CD14-positive monocyte (primary cell): Measurements from ENCODE around the gene SLC6A11. TPM values are rescaled to one million over a fixed set of nuclear protein-coding genes. Genes with fewer than 3 reads are reported as not detected.

Experiments
- DNase-seq, 3 donors: peaks; one replicate each; pipeline ENCODE4 v3.0.0-alpha.2; 2011 to 2022
- H2AFZ ChIP-seq: 2 replicates; pipeline ENCODE4 v1.6.0; 2012; ENCODE audit warnings: mild to moderate bottlenecking, low read depth, low read length, inconsistent platforms; ENCODE audit not compliant: insufficient read depth, poor library complexity, severe bottlenecking
- H3K27ac ChIP-seq, 2 donors: 1 replicate in 1 of 2; 2 replicates in 1 of 2; pipeline ENCODE4 v1.5.1; 2012 to 2013; ENCODE audit warnings: low read length in 2 of 2, control low read depth in 1 of 2, inconsistent platforms in 1 of 2, low read depth in 1 of 2, mild to moderate bottlenecking in 1 of 2
- H3K27me3 ChIP-seq, 2 donors: one replicate each; pipeline versions ENCODE4 v1.6.0 to v1.6.1; 2011 to 2013; ENCODE audit warnings: low read length in 2 of 2; ENCODE audit not compliant: control insufficient read depth in 2 of 2, insufficient read depth in 2 of 2
- H3K36me3 ChIP-seq, 2 donors: replicated peaks in 1 of 2; 1 replicate in 1 of 2; 2 replicates in 1 of 2; pipeline versions ENCODE4 v1.5.1 to v1.6.1; 2012 to 2013; ENCODE audit warnings: low read length in 2 of 2, control low read depth in 1 of 2, inconsistent platforms in 1 of 2, mild to moderate bottlenecking in 1 of 2; ENCODE audit not compliant: insufficient read depth in 2 of 2, control insufficient read depth in 1 of 2
- H3K4me1 ChIP-seq, 2 donors: 1 replicate in 1 of 2; 2 replicates in 1 of 2; pipeline versions ENCODE4 v1.5.1 to v1.6.1; 2012 to 2013; ENCODE audit warnings: low read length in 2 of 2, control low read depth in 1 of 2, inconsistent platforms in 1 of 2, mild to moderate bottlenecking in 1 of 2, moderate library complexity in 1 of 2; ENCODE audit not compliant: insufficient read depth in 2 of 2, control insufficient read depth in 1 of 2
- H3K4me2 ChIP-seq: replicated peaks from 2 replicates; pipeline ENCODE3; 2012; ENCODE audit warnings: low read length, moderate library complexity, mild to moderate bottlenecking; ENCODE audit not compliant: poor library complexity, severe bottlenecking; ENCODE audit errors: extremely low read depth
- H3K4me3 ChIP-seq, 3 experiments: fragments of 200-600 bp in 1 of 3; sonication (generic) in 1 of 3; replicated peaks in 1 of 3; 1 replicate in 2 of 3; 2 replicates in 1 of 3; pipeline ENCODE4 v1.5.1; 2011 to 2013; ENCODE audit warnings: low read length in 3 of 3, mild to moderate bottlenecking in 3 of 3, control low read depth in 2 of 3, low read depth in 2 of 3, inconsistent platforms in 1 of 3, moderate library complexity in 1 of 3
- H3K79me2 ChIP-seq: 2 replicates; pipeline ENCODE4 v1.6.0; 2012; ENCODE audit warnings: mild to moderate bottlenecking, control low read depth, inconsistent platforms, low read length, moderate library complexity; ENCODE audit not compliant: insufficient read depth
- H3K9ac ChIP-seq: 2 replicates; pipeline ENCODE4 v1.6.0; 2017; ENCODE audit warnings: low read length, mild to moderate bottlenecking; ENCODE audit not compliant: insufficient read depth, poor library complexity, severe bottlenecking
- H3K9me3 ChIP-seq, 2 donors: replicated peaks in 1 of 2; 1 replicate in 1 of 2; 2 replicates in 1 of 2; pipeline versions ENCODE4 v1.5.1 to v1.6.1; 2012 to 2013; ENCODE audit warnings: low read length in 2 of 2, control low read depth in 1 of 2; ENCODE audit not compliant: control insufficient read depth in 1 of 2, insufficient read depth in 1 of 2
- H4K20me1 ChIP-seq: 2 replicates; pipeline ENCODE4 v1.6.0; 2012; ENCODE audit warnings: mild to moderate bottlenecking, low read length, control low read depth, moderate library complexity; ENCODE audit not compliant: insufficient read depth
- H3K27ac Mint-ChIP-seq, 7 donors: one replicate each; pipeline ENCODE4 v1.8.0; 2020; ENCODE audit warnings: mild to moderate bottlenecking in 7 of 7, mixed read lengths in 7 of 7, moderate library complexity in 6 of 7, inconsistent platforms in 2 of 7
- H3K27me3 Mint-ChIP-seq, 3 donors: one replicate each; pipeline ENCODE4 v1.8.0; 2021 to 2022; ENCODE audit warnings: low read depth in 3 of 3, mild to moderate bottlenecking in 3 of 3, mixed read lengths in 3 of 3, moderate library complexity in 3 of 3, inconsistent platforms in 1 of 3
- H3K36me3 Mint-ChIP-seq, 2 donors: one replicate each; pipeline ENCODE4 v1.8.0; 2020; ENCODE audit warnings: mixed read lengths in 2 of 2, inconsistent platforms in 1 of 2, mild to moderate bottlenecking in 1 of 2
- H3K4me1 Mint-ChIP-seq: one replicate; pipeline ENCODE4 v1.8.0; 2020; ENCODE audit warnings: mild to moderate bottlenecking, mixed read lengths
- H3K4me3 Mint-ChIP-seq, 2 donors: one replicate each; pipeline ENCODE4 v1.8.0; 2020; ENCODE audit warnings: mild to moderate bottlenecking in 2 of 2, mixed read lengths in 2 of 2, moderate library complexity in 1 of 2
- H3K9me3 Mint-ChIP-seq, 7 donors: one replicate each; pipeline ENCODE4 v1.8.0; 2020 to 2022; ENCODE audit warnings: mixed read lengths in 7 of 7, mild to moderate bottlenecking in 6 of 7, moderate library complexity in 6 of 7, inconsistent platforms in 2 of 7
- WGBS: methylation state at CpG from one replicate; pipeline ENCODE4 v1.1.5; 2013; ENCODE audit warnings: missing lambda C conversion rate; ENCODE audit not compliant: insufficient coverage; 5-methylcytosine and 5-hydroxymethylcytosine counted together
- intact Hi-C, 2 donors: fragments of 100-400 bp; cut with micrococcal nuclease; formaldehyde crosslinking; loops; one replicate each; pipeline versions ENCODE4 v1.15.0 to v1.15.1; 2023
- polyA plus RNA-seq, 3 donors: library from polyadenylated mRNA; depleted of rRNA in 1 of 3; unstranded in 2 of 3; stranded (reverse) in 1 of 3; fragments of 300-500 nt in 2 of 3; fragments of >200 nt in 1 of 3; fragmentation: Illumina TruSeq in 2 of 3; gene quantifications; 1 replicate in 2 of 3; 2 replicates in 1 of 3; pipeline ENCODE4 v1.2.3, GENCODE V29; 2012 to 2021
- TF ChIP-seq, protein P1 (sequence below): fragments of 200-600 bp; IDR thresholded peaks from one replicate; pipeline ENCODE4 v1.8.0; 2022; ENCODE audit warnings: antibody characterized with exemption, mild to moderate bottlenecking

Gene SLC6A11
- polyA plus RNA-seq, 3 donors, result not detected

DNA sequence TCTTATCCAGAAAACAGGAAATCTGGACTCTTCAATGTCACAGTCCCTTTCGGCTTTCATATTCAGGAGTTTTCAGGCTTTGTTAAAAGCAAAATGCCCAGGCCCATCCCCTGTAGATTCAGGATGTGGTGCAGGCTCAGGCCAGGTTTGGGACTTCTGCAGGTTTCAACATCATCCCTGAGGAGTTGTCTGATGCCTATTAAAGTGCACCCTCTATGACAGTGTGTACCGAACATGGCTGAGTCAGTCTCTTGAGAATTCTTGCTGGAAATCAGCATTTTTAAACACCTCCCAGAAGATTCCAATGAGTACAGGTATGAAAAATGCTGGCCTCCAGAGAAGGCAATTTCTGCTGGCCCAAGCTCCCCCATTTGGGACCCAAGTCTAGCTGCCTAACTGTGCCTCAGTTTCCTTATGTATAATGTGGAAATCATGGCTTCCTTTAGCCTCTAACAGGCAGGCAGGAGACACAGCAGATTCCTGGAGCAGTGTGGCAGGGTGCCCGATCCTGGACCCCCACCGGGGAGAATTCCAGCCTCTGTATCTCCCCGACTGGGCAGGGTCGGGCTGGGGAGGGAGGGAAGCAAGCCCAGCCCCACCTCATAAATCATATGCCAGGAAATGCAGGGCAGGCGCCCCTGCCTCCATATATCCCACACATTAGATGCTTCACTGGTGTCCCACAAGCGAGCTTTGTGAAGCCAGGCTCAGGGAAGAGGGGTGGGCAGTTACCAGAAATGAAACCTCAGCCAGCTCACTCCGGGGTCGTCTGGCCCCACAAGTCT is 44.4 kb upstream of the SLC6A11 start:
- intact Hi-C loops, result no loop called here
- WGBS, result 75% methylated on average over 4 of the region's 10 CpGs
- H2AFZ ChIP-seq, result no peak overlapping the region
- H3K4me3 ChIP-seq, result no peak overlapping the region
- Mint-ChIP-seq H3K4me3 (no peak overlapping the region), H3K36me3 (no peaks in the 10 kb centered on the region), H3K4me1 (peaks cover 1% of the 10 kb centered on the region), H3K27ac (no peak overlapping the region), H3K27me3 (peaks cover 5 to 9% (median 5%) of the 10 kb centered on the region in 3 donors), H3K9me3 (peaks cover 0 to 2% (median 1%) of the 10 kb centered on the region in 7 donors)
- H3K27ac ChIP-seq, result no peak overlapping the region
- no peak overlapping the region for H3K4me2 ChIP-seq
- no peaks in the 10 kb centered on the region for H3K4me1 ChIP-seq
- H3K9me3 ChIP-seq, result peaks cover 0 to 5% of the 10 kb centered on the region in 2 donors
- no peak overlapping the region for H3K9ac ChIP-seq
- DNase-seq, result no peak
- TF ChIP-seq, protein P1, sequence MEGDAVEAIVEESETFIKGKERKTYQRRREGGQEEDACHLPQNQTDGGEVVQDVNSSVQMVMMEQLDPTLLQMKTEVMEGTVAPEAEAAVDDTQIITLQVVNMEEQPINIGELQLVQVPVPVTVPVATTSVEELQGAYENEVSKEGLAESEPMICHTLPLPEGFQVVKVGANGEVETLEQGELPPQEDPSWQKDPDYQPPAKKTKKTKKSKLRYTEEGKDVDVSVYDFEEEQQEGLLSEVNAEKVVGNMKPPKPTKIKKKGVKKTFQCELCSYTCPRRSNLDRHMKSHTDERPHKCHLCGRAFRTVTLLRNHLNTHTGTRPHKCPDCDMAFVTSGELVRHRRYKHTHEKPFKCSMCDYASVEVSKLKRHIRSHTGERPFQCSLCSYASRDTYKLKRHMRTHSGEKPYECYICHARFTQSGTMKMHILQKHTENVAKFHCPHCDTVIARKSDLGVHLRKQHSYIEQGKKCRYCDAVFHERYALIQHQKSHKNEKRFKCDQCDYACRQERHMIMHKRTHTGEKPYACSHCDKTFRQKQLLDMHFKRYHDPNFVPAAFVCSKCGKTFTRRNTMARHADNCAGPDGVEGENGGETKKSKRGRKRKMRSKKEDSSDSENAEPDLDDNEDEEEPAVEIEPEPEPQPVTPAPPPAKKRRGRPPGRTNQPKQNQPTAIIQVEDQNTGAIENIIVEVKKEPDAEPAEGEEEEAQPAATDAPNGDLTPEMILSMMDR, result no peak
- no peaks in the 10 kb centered on the region for H4K20me1 ChIP-seq
- no peaks in the 10 kb centered on the region for H3K36me3 ChIP-seq
- H3K27me3 ChIP-seq, result no peaks in the 10 kb centered on the region
- no peaks in the 10 kb centered on the region for H3K79me2 ChIP-seq

DNA sequence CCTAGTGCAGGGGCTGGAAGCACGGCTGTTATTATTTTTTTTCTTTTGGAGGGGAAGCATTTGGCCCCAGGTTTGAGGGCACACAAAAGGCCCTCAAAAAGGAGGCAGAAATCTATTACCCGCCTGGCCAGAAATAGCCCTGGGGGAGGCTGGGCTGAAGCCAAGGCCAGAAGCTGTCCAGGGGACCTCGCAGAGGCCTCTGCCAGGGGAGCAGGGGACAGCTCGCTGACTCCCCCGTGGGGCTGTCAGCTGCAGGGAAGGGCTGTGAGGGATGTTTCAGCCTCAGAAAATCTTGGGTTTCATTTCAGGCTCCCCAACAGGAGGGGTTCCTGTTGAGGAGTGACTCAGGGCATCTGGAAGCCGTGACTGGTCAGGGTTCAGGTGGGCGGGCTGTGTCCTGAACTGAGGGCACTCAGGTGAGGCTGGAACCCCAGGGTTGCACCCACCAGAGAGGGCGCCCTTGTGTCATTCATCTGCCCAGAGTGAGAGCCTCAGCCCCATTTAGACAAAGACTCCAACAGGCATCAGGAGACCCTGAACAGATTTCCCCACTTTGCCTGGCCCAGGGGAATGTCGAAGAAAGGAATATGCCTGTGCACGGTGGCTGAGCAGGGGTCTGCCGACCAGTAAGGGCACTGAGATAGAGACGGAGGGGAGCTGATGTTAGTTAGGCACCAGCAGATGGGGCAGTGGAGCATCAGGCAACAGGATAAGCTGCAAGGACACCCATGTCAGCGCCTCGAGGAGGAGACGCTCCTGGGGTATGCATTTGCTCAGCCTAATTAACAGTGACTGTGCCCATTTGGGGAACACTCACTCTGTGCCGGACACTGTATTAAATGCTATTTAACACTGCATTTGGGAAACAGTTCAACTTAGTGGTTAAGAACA is 43.5 kb upstream of the SLC6A11 start:
- peaks cover 1% of the 10 kb centered on the region for H3K4me1 Mint-ChIP-seq
- peak overlapping the region in 1 of 7 donors; percentile 47 for H3K27ac Mint-ChIP-seq
- no peak for DNase-seq
- TF ChIP-seq, protein P1, result no peak
- H3K4me1 ChIP-seq, result no peaks in the 10 kb centered on the region
- no peaks in the 10 kb centered on the region for H3K36me3 ChIP-seq
- intact Hi-C loops, result no loop called here
- no peaks in the 10 kb centered on the region for H4K20me1 ChIP-seq
- H3K4me2 ChIP-seq, result no peak overlapping the region
- H3K27ac ChIP-seq, result no peak overlapping the region
- no peaks in the 10 kb centered on the region for H3K27me3 ChIP-seq
- H3K9me3 ChIP-seq, result peaks cover 0 to 5% of the 10 kb centered on the region in 2 donors
- no peak overlapping the region for H2AFZ ChIP-seq
- H3K9ac ChIP-seq, result no peak overlapping the region
- H3K79me2 ChIP-seq, result no peaks in the 10 kb centered on the region
- peak overlapping the region in 1 of 2 donors; percentile 10 for H3K4me3 Mint-ChIP-seq
- H3K27me3 Mint-ChIP-seq, result peaks cover 5 to 10% (median 5%) of the 10 kb centered on the region in 3 donors
- H3K4me3 ChIP-seq, result no peak overlapping the region
- H3K9me3 Mint-ChIP-seq, result peaks cover 0 to 2% (median 1%) of the 10 kb centered on the region in 7 donors
- WGBS, result 50% methylated on average over 15 of the region's 16 CpGs
- H3K36me3 Mint-ChIP-seq, result no peaks in the 10 kb centered on the region
